ENCODE results near the gene CHMP4A. TPM values are rescaled to one million over a fixed set of nuclear protein-coding genes. Genes with fewer than 3 reads are reported as not detected.
"Not testable (repeated sequence)": the region's sequence is repeated elsewhere in the genome, so short reads cannot be mapped to it uniquely, and the experiment has no call there.

The CHMP4A gene
- polyA plus RNA-seq, 6 donors from 2014 or later: 139 to 167 (median 157) TPM

- ATAC-seq (ENCODE audit: low read depth in 2 of 2) (no peak), DNase-seq (no peak)
- Mint-ChIP-seq H3K27me3 (no peaks in the 10 kb centered on the region), H3K27ac (peak overlapping the region in 2 of 6 donors; percentile 47 to 75), H3K4me1 (peaks cover 0 to 9% (median 0%) of the 10 kb centered on the region in 3 donors), H3K9me3 (no peaks in the 10 kb centered on the region), H3K4me3 (no peak overlapping the region), H3K36me3 (no peaks in the 10 kb centered on the region)
These were observed 41.5 kb upstream of the CHMP4A start for GRCh38 chr14:24254630-24255392.

- DNase-seq (no peak), ATAC-seq (ENCODE audit: low read depth in 2 of 2) (no peak)
- H3K36me3 Mint-ChIP-seq: no peaks in the 10 kb centered on the region
- H3K27me3 Mint-ChIP-seq: no peaks in the 10 kb centered on the region
- H3K4me3 Mint-ChIP-seq: no peak overlapping the region
- H3K9me3 Mint-ChIP-seq: no peaks in the 10 kb centered on the region
- H3K4me1 Mint-ChIP-seq: peaks cover 0 to 9% (median 0%) of the 10 kb centered on the region in 3 donors
- H3K27ac Mint-ChIP-seq: peak overlapping the region in 1 of 6 donors; percentile 91
These were observed 40.6 kb upstream of the CHMP4A start for GRCh38 chr14:24253936-24254335.

DNA sequence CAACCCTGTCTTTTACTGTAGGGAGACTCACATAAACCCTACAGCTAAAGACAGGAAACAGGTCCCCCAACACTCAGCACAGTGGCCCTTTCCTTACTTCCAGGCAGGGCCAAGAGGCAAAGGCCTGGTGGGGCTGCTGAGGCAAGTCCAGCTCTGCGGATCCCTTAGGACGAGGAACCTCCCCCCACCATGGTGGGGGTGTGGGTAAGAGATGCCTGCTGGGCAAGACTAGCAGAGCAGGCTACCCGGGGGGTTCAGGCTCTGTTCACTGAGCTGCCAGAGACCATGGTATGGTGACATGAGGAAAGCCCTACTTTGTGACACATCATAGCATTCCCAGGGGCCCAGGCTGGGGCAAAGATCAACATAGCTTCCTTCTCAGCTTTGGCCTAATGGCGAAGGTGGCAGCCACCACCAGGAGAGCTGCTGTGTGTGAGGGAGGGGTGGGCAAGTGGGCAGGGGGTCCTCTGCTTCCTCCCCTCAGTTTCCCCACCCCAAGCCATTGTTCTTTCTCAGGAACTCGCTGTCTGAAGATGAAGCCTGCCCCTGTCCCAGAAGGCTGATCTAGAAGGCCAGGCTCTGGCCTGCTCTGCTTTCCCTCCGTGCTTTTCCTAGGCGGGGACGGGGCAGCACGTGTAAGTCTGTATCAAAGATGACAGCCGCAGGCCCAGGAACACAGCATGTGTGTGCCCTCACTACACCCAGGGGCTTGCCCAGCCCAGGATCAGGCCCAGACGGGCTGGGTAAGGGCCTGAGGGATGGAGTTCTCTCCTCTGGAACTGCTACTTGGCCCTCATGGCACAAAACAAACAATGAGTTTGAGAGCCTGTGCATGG lies 39.2 kb upstream of the CHMP4A start:
- Mint-ChIP-seq H3K27ac (peak overlapping the region in 1 of 6 donors; percentile 90), H3K9me3 (no peaks in the 10 kb centered on the region), H3K36me3 (no peaks in the 10 kb centered on the region), H3K4me3 (no peak overlapping the region), H3K4me1 (peaks cover 3 to 13% (median 3%) of the 10 kb centered on the region in 3 donors), H3K27me3 (no peaks in the 10 kb centered on the region)
- no peak for DNase-seq
- ATAC-seq (ENCODE audit: low read depth in 2 of 2): no peak

DNA sequence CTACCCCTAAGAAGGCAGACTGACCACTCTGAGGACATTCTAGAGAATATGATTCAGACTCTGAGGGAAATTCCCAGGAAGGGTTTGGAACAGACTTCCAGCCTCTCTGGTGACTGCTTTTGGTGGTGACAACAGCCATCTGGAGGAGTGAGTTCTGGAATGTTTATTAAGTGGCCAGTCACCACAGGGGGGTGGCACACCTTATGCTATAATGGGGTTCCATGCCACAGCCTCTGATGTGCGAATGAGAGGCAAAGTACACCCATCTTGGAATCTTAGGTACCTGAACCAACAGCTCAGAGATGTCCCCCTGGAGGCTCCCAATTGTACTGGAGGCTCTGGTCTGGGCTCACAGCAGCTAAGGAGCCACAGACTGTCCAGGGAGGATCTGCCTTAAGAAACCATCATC lies 38.6 kb upstream of the CHMP4A start:
- Mint-ChIP-seq H3K4me1 (peaks cover 7 to 19% (median 9%) of the 10 kb centered on the region in 3 donors), H3K27ac (peak overlapping the region in 1 of 6 donors; percentile 18), H3K9me3 (no peaks in the 10 kb centered on the region), H3K27me3 (no peaks in the 10 kb centered on the region), H3K36me3 (no peaks in the 10 kb centered on the region), H3K4me3 (no peak overlapping the region)
- ATAC-seq (ENCODE audit: low read depth in 2 of 2) (no peak), DNase-seq (no peak)

- Mint-ChIP-seq H3K4me3 (no peak overlapping the region), H3K27ac (no peak overlapping the region)
- no peak for DNase-seq
These were observed 37.1 kb upstream of the CHMP4A start for GRCh38 chr14:24250354-24250753.

GRCh38 chr14:24249230-24250021 lies 36.1 kb upstream of the CHMP4A start:
- Mint-ChIP-seq H3K4me3 (peak overlapping the region in 2 of 8 donors; percentile 5 to 35), H3K27me3 (no peaks in the 10 kb centered on the region), H3K4me1 (peaks cover 14 to 28% (median 15%) of the 10 kb centered on the region in 3 donors), H3K9me3 (no peaks in the 10 kb centered on the region), H3K27ac (peak overlapping the region in 3 of 6 donors; percentile 38 to 81 (median 72)), H3K36me3 (no peaks in the 10 kb centered on the region)
- ATAC-seq (ENCODE audit: low read depth in 2 of 2): no peak
- DNase-seq: no peak

More at GRCh38 chr14:24250354-24250753, 37.1 kb upstream of the CHMP4A start:
- Mint-ChIP-seq H3K9me3 (no peaks in the 10 kb centered on the region), H3K36me3 (no peaks in the 10 kb centered on the region), H3K27me3 (no peaks in the 10 kb centered on the region), H3K4me1 (peaks cover 10 to 23% (median 13%) of the 10 kb centered on the region in 3 donors)
- no peak for ATAC-seq (ENCODE audit: low read depth in 2 of 2)

- Mint-ChIP-seq H3K27me3 (no peaks in the 10 kb centered on the region), H3K27ac (peak overlapping the region; percentile 62 to 94 (median 84)), H3K4me1 (peaks cover 19 to 45% (median 31%) of the 10 kb centered on the region in 3 donors), H3K4me3 (peak overlapping the region in 4 of 8 donors; percentile 9 to 63 (median 24)), H3K9me3 (no peaks in the 10 kb centered on the region), H3K36me3 (no peaks in the 10 kb centered on the region)
- ATAC-seq (ENCODE audit: low read depth in 2 of 2): no peak
- no peak for DNase-seq
These were observed 34.1 kb upstream of the CHMP4A start for GRCh38 chr14:24247422-24247821.

DNA sequence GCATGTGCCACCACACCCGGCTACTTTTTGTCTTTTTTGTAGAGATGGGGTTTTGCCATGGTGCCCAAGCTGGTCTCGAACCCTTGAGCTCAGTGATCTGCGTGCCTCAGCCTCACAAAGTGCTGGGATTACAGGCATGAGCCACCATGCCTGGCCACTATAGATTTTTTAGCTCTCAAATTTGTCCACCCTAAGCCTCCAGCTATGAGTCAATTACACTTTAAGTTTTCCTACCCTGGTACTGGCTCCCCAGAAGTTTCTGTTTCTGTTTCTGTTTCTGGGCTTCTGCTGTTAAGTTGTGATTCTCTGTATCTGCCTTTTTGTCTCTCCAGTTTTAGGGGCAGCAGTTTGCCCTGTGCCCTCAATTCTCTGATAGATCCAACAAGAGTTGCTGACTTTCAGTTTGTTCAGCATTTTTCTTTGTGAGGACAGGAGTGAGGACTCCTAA lies 33.5 kb upstream of the CHMP4A start:
- DNase-seq (no peak), ATAC-seq (ENCODE audit: low read depth in 2 of 2) (no peak)
- Mint-ChIP-seq H3K4me3 (peak overlapping the region in 5 of 8 donors; percentile 10 to 73 (median 52)), H3K27me3 (no peaks in the 10 kb centered on the region), H3K36me3 (no peaks in the 10 kb centered on the region), H3K4me1 (peaks cover 19 to 51% (median 32%) of the 10 kb centered on the region in 3 donors), H3K9me3 (no peaks in the 10 kb centered on the region), H3K27ac (peak overlapping the region; percentile 12 to 91 (median 71))

DNA sequence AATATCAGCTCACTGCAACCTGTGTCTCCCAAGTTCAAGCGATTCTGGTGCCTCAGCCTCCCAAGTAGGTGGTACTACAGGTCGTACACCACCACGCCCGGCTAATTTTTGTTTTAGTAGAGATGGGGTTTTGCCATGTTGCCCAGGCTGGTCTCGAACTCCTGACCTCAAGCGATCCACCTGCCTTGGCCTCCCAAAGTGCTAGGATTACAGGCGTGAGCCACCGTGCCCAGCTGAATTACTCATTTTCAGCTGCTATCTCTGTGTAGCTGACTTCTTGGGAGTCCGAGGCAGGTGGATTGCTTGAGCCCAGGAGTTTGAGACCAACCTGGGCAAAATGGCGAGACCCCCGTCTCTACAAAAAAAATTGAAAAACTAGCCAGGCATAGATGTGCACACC lies 32.1 kb upstream of the CHMP4A start:
- peaks cover 25 to 53% (median 41%) of the 10 kb centered on the region in 3 donors for H3K4me1 Mint-ChIP-seq
- peak overlapping the region in 4 of 6 donors; percentile 54 to 95 (median 76) for H3K27ac Mint-ChIP-seq
- not testable (repeated sequence) for H3K9me3 Mint-ChIP-seq; H3K36me3 Mint-ChIP-seq; ATAC-seq (ENCODE audit: low read depth in 2 of 2); H3K27me3 Mint-ChIP-seq; DNase-seq
- H3K4me3 Mint-ChIP-seq: peak overlapping the region in 1 of 8 donors; percentile 50

- Mint-ChIP-seq H3K27ac (peak overlapping the region; percentile 97 to 100 (median 100)), H3K4me3 (peak overlapping the region; percentile 90 to 100 (median 98)), H3K4me1 (peaks cover 43 to 70% (median 61%) of the 10 kb centered on the region in 3 donors), H3K27me3 (no peaks in the 10 kb centered on the region), H3K36me3 (peaks cover 0 to 2% of the 10 kb centered on the region in 2 donors), H3K9me3 (no peaks in the 10 kb centered on the region)
- DNase-seq (no peak), ATAC-seq (ENCODE audit: low read depth in 2 of 2) (peak; percentile 2 to 3)
These were observed 30.1 kb upstream of the CHMP4A start for GRCh38 chr14:24243336-24243836.

- no peaks in the 10 kb centered on the region for H3K27me3 Mint-ChIP-seq
- H3K36me3 Mint-ChIP-seq: peaks cover 8 to 16% of the 10 kb centered on the region in 2 donors
- H3K4me1 Mint-ChIP-seq: peaks cover 51 to 75% (median 67%) of the 10 kb centered on the region in 3 donors
- no peaks in the 10 kb centered on the region for H3K9me3 Mint-ChIP-seq
- peak; percentile 96 for DNase-seq
- peak overlapping the region; percentile 97 to 100 (median 100) for H3K27ac Mint-ChIP-seq
- peak; percentile 71 to 74 for ATAC-seq (ENCODE audit: low read depth in 2 of 2)
- H3K4me3 Mint-ChIP-seq: peak overlapping the region; percentile 90 to 100 (median 98)
These were observed 28.6 kb upstream of the CHMP4A start for GRCh38 chr14:24241829-24242443.

Measured in naive B cell (primary cell).